Measurements from ENCODE around the gene GNB1. TPM values are rescaled to one million over a fixed set of nuclear protein-coding genes. Genes with fewer than 3 reads are reported as not detected.

Gene GNB1
- total RNA-seq, 1 experiment from 2014 or later = 400 TPM

DNA sequence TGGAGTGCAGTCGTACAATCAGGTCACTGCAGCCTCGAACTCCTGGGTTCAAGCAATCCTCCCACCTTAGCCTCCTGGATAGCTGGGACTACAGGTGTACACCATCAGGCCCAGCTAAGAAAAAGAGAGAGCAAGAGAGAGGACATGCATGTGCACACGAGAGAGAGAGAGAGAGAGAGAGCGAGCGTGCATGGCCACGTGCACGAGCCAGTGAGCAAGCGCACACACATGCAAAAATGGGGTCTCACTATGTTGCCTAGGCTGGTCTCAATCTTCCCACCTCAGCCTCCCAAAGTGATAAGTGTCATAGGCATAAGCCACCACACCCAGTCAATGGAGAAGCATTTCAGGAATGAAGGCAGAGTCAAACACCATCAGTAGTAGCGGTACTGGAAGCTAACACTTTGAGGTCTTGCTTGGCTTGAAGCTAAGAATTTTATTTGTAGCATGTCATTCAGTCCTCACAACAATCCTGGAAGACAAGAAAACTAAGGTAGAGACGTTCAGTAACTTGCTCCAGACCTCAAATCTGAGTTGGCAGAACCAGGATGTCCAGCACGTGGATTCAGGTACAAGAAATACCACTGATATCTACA, 14.5 kb downstream of the GNB1 start:
- H4K8ac ChIP-seq (replicated peaks; ENCODE audit: insufficient read length, low read depth, low read length) = no peak overlapping the region
- H3K27me3 Mint-ChIP-seq (ENCODE audit: low read depth) = no peaks in the 10 kb centered on the region
- no peak overlapping the region for H3K4me2 ChIP-seq (ENCODE audit: insufficient read depth, insufficient read length, low read length)
- H2BK5ac ChIP-seq (ENCODE audit: insufficient read length, low read length) = no peak overlapping the region
- no peaks in the 10 kb centered on the region for H3K23me2 ChIP-seq (ENCODE audit: insufficient read length, low read depth, low read length, poor library complexity, severe bottlenecking)
- H3K14ac ChIP-seq (ENCODE audit: insufficient read depth, low read length) = no peak overlapping the region
- H4K91ac ChIP-seq (ENCODE audit: insufficient read length, low read depth, low read length) = no peak overlapping the region
- no peak overlapping the region for H2BK15ac ChIP-seq (ENCODE audit: low read depth, low read length)
- no peak for DNase-seq
- H3K4me1 ChIP-seq (ENCODE audit: insufficient read depth, low read length) = no peaks in the 10 kb centered on the region
- no peak overlapping the region for H3K56ac ChIP-seq (ENCODE audit: insufficient read length, low read depth, low read length)
- H2AFZ ChIP-seq (ENCODE audit: low read length) = no peak overlapping the region
- no peak overlapping the region for H3T11ph ChIP-seq (ENCODE audit: low read length)
- no peak overlapping the region for H2BK12ac ChIP-seq (ENCODE audit: insufficient read length, low read depth, low read length)
- H2AK5ac ChIP-seq (ENCODE audit: insufficient read length, low read length) = no peak overlapping the region
- H2BK120ac ChIP-seq (ENCODE audit: low read depth, low read length, poor library complexity, severe bottlenecking) = no peak overlapping the region
- peak overlapping the region in 1 of 3 experiments; percentile 69; a peak in 2 of 7 replicates for H3K27ac Mint-ChIP-seq
- H3K9me3 ChIP-seq (ENCODE audit: control insufficient read depth, low read depth, low read length) = no peaks in the 10 kb centered on the region
- H4K20me1 ChIP-seq (ENCODE audit: control insufficient read depth, insufficient read depth, insufficient read length) = no peaks in the 10 kb centered on the region
- H3K79me1 ChIP-seq (ENCODE audit: insufficient read depth, low read depth, low read length, poor library complexity, severe bottlenecking) = peaks cover 5% of the 10 kb centered on the region
- no peak overlapping the region for H3K4me3 Mint-ChIP-seq
- H2BK20ac ChIP-seq (ENCODE audit: low read depth, low read length, poor library complexity, severe bottlenecking) = no peak overlapping the region
- H3K23ac ChIP-seq (ENCODE audit: insufficient read length, low read depth, low read length) = no peak overlapping the region
- peaks cover 8 to 12% of the 10 kb centered on the region in 2 experiments; a peak in 4 of 5 replicates for H3K9me3 Mint-ChIP-seq
- TF ChIP-seq, protein P1, sequence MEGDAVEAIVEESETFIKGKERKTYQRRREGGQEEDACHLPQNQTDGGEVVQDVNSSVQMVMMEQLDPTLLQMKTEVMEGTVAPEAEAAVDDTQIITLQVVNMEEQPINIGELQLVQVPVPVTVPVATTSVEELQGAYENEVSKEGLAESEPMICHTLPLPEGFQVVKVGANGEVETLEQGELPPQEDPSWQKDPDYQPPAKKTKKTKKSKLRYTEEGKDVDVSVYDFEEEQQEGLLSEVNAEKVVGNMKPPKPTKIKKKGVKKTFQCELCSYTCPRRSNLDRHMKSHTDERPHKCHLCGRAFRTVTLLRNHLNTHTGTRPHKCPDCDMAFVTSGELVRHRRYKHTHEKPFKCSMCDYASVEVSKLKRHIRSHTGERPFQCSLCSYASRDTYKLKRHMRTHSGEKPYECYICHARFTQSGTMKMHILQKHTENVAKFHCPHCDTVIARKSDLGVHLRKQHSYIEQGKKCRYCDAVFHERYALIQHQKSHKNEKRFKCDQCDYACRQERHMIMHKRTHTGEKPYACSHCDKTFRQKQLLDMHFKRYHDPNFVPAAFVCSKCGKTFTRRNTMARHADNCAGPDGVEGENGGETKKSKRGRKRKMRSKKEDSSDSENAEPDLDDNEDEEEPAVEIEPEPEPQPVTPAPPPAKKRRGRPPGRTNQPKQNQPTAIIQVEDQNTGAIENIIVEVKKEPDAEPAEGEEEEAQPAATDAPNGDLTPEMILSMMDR (conservative IDR thresholded peaks at IDR 0.05) = no peak
- H3K4me1 Mint-ChIP-seq = peaks cover 46 to 48% of the 10 kb centered on the region in 2 experiments
- no peak overlapping the region for H3K4ac ChIP-seq (ENCODE audit: low read depth, low read length)
- H3K36me3 Mint-ChIP-seq (ENCODE audit: insufficient read depth in 1 of 3, low read depth in 3 of 3) = peaks cover 53 to 56% (median 55%) of the 10 kb centered on the region in 3 experiments
- no peaks in the 10 kb centered on the region for H3K27me3 ChIP-seq (ENCODE audit: insufficient read depth, low read length)
- H4K5ac ChIP-seq (ENCODE audit: insufficient read length, low read depth, low read length) = no peak overlapping the region
- H3K18ac ChIP-seq (ENCODE audit: insufficient read length, low read depth, low read length) = no peak overlapping the region
- no peak overlapping the region for H3K27ac ChIP-seq (ENCODE audit: insufficient read length, low read depth, low read length)
- no peak overlapping the region for H3K9ac ChIP-seq (ENCODE audit: extremely low read depth, insufficient read length, low read length)
- no CpG with 5 or more reads among the region's 11 CpGs for WGBS (ENCODE audit: extremely low coverage, insufficient read length, low lambda C conversion rate)
- peaks cover 85% of the 10 kb centered on the region for H3K79me2 ChIP-seq (ENCODE audit: insufficient read depth, low read length)

Measured in H9 (cell line).